ENCODE data around the gene PAPSS2.
"Not testable (repeated sequence)": the region's sequence is repeated elsewhere in the genome, so short reads cannot be mapped to it uniquely, and the experiment has no call there.

DNA sequence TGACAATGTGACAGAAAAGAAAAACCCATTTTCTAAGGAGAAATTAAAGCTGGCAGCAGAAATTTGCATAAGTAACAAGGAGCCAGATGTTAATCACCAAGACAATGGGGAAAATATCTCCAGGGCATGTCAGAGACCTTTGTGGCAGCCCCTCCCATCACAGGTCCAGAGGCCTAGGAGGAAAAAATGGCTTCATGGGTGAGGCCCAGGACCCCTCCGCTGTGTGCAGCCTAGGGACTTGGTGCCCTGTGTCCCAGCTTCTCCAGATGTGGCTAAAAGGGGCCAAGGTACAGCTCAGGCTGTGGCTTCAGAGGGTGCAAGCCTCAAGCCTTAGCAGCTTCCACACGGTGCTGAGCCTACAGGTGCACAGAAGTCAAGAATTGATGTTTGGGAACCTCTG lies 48.3 kb upstream of the PAPSS2 start:
- TF ChIP-seq, protein P1, sequence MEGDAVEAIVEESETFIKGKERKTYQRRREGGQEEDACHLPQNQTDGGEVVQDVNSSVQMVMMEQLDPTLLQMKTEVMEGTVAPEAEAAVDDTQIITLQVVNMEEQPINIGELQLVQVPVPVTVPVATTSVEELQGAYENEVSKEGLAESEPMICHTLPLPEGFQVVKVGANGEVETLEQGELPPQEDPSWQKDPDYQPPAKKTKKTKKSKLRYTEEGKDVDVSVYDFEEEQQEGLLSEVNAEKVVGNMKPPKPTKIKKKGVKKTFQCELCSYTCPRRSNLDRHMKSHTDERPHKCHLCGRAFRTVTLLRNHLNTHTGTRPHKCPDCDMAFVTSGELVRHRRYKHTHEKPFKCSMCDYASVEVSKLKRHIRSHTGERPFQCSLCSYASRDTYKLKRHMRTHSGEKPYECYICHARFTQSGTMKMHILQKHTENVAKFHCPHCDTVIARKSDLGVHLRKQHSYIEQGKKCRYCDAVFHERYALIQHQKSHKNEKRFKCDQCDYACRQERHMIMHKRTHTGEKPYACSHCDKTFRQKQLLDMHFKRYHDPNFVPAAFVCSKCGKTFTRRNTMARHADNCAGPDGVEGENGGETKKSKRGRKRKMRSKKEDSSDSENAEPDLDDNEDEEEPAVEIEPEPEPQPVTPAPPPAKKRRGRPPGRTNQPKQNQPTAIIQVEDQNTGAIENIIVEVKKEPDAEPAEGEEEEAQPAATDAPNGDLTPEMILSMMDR (IDR thresholded peaks at IDR 0.05), result not testable (repeated sequence)
- not testable (repeated sequence) for TF ChIP-seq POLR2A (IDR thresholded peaks at IDR 0.05)

All from lower leg skin (tissue), 3 donors.